Measurements from ENCODE around the gene GRIK4. TPM values are rescaled to one million over a fixed set of nuclear protein-coding genes. Genes with fewer than 3 reads are reported as not detected.

The GRIK4 gene
- total RNA-seq, 2 experiments from 2014 or later, result 0.08 TPM; not detected in 1

GRCh38 chr11:120522021-120522420 is 10.5 kb downstream of the GRIK4 start:
- CTCF ChIA-PET, result no interaction called here

GRCh38 chr11:120522736-120523135 is 11.2 kb downstream of the GRIK4 start:
- CTCF ChIA-PET, result no interaction called here
- POLR2A ChIA-PET, result no interaction called here

More at GRCh38 chr11:120522021-120522420, 10.5 kb downstream of the GRIK4 start:
- POLR2A ChIA-PET, result no interaction called here

- ChIA-PET POLR2A (no interaction called here), CTCF (no interaction called here)
Measured at GRCh38 chr11:120523196-120523595, 11.6 kb downstream of the GRIK4 start.

- ChIA-PET CTCF (no interaction called here), POLR2A (no interaction called here)
Measured at GRCh38 chr11:120524536-120525085, 13.1 kb downstream of the GRIK4 start.

- POLR2A ChIA-PET, result no interaction called here
- CTCF ChIA-PET, result no interaction called here
Measured at GRCh38 chr11:120525261-120526171, 14.0 kb downstream of the GRIK4 start.

GRCh38 chr11:120526241-120526640 is 14.7 kb downstream of the GRIK4 start:
- ChIA-PET POLR2A (no interaction called here), CTCF (no interaction called here)

- POLR2A ChIA-PET, result no interaction called here
- CTCF ChIA-PET, result no interaction called here
Measured at GRCh38 chr11:120527111-120527761, 15.7 kb downstream of the GRIK4 start.

- ChIA-PET POLR2A (no interaction called here), CTCF (no interaction called here)
Measured at GRCh38 chr11:120528749-120529148, 17.2 kb downstream of the GRIK4 start.

- ChIA-PET POLR2A (no interaction called here), CTCF (no interaction called here)
Measured at GRCh38 chr11:120529214-120529613, 17.7 kb downstream of the GRIK4 start.

- ChIA-PET CTCF (no interaction called here), POLR2A (no interaction called here)
Measured at GRCh38 chr11:120529911-120530310, 18.4 kb downstream of the GRIK4 start.

GRCh38 chr11:120532082-120532831 is 20.7 kb downstream of the GRIK4 start:
- ChIA-PET POLR2A (no interaction called here), CTCF (no interaction called here)

- POLR2A ChIA-PET, result no interaction called here
- CTCF ChIA-PET, result interaction anchor here (1.1 kb wide), 1 partner anchor 199 kb away, joined by 3 read pairs; no protein-coding TSS in a partner anchor
Measured at GRCh38 chr11:120532832-120533196, 21.3 kb downstream of the GRIK4 start.

- POLR2A ChIA-PET, result no interaction called here
- CTCF ChIA-PET, result no interaction called here
Measured at GRCh38 chr11:120536091-120536796, 24.7 kb downstream of the GRIK4 start.

GRCh38 chr11:120536797-120537169 is 25.2 kb downstream of the GRIK4 start:
- CTCF ChIA-PET, result no interaction called here
- POLR2A ChIA-PET, result no interaction called here

- POLR2A ChIA-PET, result no interaction called here
Measured at GRCh38 chr11:120537996-120538395, 26.4 kb downstream of the GRIK4 start.

GRCh38 chr11:120538707-120539106 is 27.2 kb downstream of the GRIK4 start:
- ChIA-PET CTCF (no interaction called here), POLR2A (no interaction called here)

More at GRCh38 chr11:120537996-120538395, 26.4 kb downstream of the GRIK4 start:
- CTCF ChIA-PET, result no interaction called here

GRCh38 chr11:120539667-120540369 is 28.3 kb downstream of the GRIK4 start:
- POLR2A ChIA-PET, result no interaction called here
- CTCF ChIA-PET, result no interaction called here

- ChIA-PET CTCF (interaction anchor here (0.9 kb wide), 1 partner anchor 368 kb away, joined by 3 read pairs; no protein-coding TSS in a partner anchor), POLR2A (no interaction called here)
Measured at GRCh38 chr11:120540744-120541465, 29.4 kb downstream of the GRIK4 start.
